ENCODE data around the gene BSPRY.
A peak's percentile ranks its signal among the peaks of the same experiment; 100 is the strongest.

Gene BSPRY

GRCh38 chr9:113349445-113350094 lies at the start of gene BSPRY:
Gene BSPRY (plus strand): TSS chr9:113349541. CDS start chr9:113349580, 39 bp downstream.
- no peak for DNase-seq

DNA sequence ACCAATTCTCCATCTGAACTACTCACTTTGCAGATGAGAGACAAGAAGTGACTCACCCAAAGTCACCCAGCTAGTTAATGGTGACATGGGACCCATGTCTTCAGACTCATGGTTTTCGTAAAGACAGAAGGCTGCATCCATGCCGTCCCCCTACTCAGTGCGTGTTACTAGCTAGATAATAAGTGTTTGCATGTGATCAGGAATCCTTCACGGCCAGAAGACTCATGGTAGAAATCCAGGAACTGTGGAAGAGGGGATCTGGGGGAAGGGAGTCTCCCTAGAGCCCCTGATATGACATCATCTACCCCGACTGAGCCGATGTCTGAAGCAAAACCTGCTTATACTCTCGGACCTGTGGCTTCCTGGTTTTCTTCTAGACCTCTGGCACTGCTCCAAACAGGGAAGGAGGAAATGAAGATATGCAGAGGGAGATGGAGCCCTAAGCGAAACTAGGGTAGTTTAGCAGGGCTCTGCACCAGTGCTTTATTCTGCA lies 49.5 kb upstream of the BSPRY start:
- DNase-seq = no peak

GRCh38 chr9:113301548-113301947 lies 47.8 kb upstream of the BSPRY start:
- DNase-seq = no peak

GRCh38 chr9:113302792-113303418 lies 46.4 kb upstream of the BSPRY start, which contains the start of gene RNF183:
Gene RNF183 (minus strand): TSS chr9:113303376. CDS start chr9:113298184, 5,192 bp downstream.
- DNase-seq = no peak

DNA sequence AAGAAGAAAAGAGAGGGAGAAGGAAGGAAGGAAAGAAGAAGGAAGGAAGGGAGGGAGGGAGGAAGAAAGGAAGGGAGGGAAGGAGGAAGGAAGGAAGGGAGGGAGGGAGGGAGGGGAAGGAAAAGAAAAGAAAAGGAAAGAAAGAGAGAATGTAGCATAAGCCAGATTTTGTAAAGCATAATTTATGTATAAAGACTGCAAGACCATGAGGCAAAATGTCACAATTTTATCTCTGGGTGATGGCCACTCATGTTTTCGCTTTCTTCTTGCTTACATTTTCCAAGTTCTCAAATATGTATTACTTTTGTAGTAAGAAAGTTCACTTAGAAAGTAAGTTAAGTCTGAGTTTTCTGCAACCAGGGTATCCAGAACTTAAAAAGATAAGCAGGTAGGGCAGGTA lies 42.8 kb upstream of the BSPRY start:
- no peak for DNase-seq

DNA sequence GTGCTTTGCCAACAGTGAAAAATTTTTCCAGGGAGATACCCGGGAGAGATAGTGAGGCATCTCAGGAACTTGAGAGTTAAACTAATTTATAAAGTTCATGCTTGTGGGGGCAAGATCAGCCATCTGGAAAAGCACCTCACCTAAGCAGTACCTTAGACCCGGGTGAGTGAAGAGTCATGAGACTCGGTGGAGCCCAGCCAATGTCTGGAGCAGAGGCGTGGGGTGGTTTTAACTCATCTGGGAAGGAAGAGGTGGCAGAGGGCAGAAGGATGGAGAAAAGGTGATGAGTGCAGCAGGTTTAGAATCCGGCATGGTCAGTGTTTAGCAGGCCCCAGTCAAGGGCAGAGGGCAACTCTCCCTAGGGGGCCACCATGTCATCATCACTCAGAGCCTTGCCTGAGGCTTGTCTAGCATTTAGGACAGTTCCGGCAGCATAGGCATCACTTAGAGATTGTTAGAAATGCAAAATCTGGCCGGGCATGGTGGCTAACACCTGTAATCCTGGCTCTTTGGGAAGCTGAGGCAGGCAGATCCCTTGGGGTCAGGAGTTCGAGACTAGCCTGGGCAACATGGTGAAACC lies 41.9 kb upstream of the BSPRY start:
- no peak for DNase-seq

- no peak for DNase-seq
These were observed 40.0 kb upstream of the BSPRY start for GRCh38 chr9:113309204-113309813.

DNA sequence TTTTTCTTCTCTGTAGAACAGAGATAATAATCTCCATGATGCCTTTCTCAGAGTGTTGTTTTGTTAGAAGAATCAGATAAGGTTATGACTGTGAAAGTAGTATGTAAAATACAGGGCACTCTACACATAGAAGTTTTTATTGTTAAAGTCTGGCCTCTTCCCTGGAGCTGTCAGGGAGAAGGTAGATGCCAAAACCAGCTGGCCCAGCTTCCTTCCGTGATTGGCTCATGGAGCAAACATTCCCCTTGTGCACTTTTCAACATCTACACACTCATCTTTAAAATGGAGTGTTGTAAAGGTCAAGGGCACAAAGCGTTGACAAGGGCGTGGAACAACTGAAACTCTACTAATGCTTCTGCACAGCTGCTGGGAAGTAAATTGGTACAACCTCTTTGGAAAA lies 38.8 kb upstream of the BSPRY start:
- no peak for DNase-seq

GRCh38 chr9:113311961-113312360 lies 37.4 kb upstream of the BSPRY start:
- DNase-seq = no peak

- DNase-seq = no peak
These were observed 36.1 kb upstream of the BSPRY start for GRCh38 chr9:113313261-113313660.

GRCh38 chr9:113315231-113315630 lies 34.1 kb upstream of the BSPRY start:
- no peak for DNase-seq

- no peak for DNase-seq
These were observed 33.3 kb upstream of the BSPRY start for GRCh38 chr9:113316030-113316429.

DNA sequence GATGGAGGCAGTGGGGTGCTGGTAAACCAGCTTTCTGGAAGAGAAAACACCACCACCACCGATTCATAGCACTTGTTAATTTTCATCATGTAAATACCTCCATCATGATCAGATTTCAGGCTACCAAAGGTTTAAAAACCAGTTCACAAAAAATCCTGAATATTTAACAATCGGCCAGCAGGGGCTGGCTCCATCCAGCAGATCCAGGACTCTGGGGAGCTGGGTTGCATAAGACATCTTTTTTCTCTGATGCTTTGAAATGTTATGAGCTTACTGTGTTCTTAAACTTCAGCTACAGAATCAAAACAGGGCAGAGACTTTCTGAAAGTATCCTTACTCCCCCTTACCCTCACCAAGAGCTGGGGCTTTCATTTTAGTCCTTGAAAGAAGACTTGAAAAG lies 31.6 kb upstream of the BSPRY start:
- no peak for DNase-seq

- no peak for DNase-seq
These were observed 30.3 kb upstream of the BSPRY start for GRCh38 chr9:113319054-113319453.

GRCh38 chr9:113320051-113320450 lies 29.3 kb upstream of the BSPRY start:
- no peak for DNase-seq

- DNase-seq = no peak
These were observed 26.7 kb upstream of the BSPRY start for GRCh38 chr9:113322671-113323070.

- no peak for DNase-seq
These were observed 23.1 kb upstream of the BSPRY start for GRCh38 chr9:113326230-113326629.

DNA sequence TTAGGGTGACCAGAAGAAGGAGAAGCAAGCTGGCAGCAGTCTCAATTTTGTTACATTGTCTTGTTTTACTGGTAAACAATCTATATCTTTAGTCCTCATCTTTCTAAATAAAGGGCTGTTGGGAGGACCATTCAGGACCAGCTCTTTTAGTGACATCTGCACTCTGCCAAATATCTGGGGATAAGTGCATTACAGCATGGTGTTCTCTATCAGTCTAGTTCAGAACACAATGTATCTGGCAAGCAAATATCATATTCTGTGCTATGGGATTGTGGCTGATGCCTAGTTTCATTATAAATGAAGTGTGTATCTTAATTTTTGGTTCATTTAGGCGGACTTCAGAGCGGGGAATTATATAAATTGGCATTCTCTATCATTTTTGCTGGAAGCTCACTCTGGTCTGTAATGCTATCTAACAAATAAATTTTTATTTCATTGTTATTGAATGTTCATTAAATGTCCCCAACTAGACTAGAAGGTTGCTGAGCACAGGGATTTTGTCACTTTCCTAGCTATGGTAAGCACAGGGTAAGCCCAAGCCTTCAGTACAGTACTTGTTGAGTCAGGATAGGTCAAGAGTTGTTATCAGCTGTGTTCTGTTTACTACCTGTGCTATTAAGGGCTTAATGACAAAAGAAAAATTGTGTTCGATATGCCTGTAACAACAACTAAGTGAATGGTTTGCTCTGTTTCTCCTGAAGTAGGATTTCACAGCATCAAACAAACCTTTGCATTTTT lies 21.1 kb upstream of the BSPRY start:
- DNase-seq = no peak

GRCh38 chr9:113331780-113332179 lies 17.6 kb upstream of the BSPRY start:
- no peak for DNase-seq

- DNase-seq = no peak
These were observed 11.6 kb upstream of the BSPRY start for GRCh38 chr9:113337714-113338113.

- peak; percentile 85 for DNase-seq
These were observed 9.2 kb upstream of the BSPRY start, which contains the start of gene WDR31 for GRCh38 chr9:113340011-113340699. Gene WDR31 (minus strand): TSS chr9:113340275. CDS start chr9:113332022, 8,253 bp downstream.

DNA sequence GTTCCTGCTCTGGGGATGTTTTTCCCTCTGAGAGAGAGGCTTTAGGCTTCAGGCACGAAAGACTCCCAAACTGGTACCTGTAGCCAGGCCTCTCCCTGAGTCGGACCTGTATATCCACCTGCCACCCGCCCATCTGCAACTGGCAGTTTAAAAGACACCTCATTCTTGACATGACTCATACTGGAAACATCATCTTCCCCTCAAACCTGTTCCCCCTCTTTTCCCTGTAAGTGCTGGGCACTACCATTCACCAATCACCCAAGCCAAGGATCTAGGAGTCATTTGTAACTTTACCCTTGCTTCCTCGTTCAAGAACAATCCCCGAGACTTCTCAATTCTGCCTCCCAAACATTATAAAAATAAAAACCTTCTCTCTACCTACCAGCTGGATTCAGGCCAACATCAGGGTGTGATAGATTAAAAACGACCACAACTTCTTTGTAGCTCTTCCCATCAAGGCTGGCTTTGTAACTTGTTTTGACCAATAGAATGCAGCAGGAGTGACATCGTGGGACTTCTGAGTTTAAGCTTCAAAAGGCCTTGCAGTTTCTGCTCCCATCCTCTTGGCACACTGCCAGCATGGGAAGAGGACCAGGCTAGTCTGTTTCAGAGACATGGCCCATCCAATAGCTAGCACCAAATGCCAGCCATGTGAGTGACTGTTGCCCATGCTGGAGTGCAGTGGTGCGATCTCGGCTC lies 7.5 kb upstream of the BSPRY start:
- no peak for DNase-seq

All from NCI-H1092 (cell line).